Spleen (tissue), 11 donors: ENCODE results near the gene G6PC2. TPM values are rescaled to one million over a fixed set of nuclear protein-coding genes. Genes with fewer than 3 reads are reported as not detected.

Experiments
- DNase-seq: peaks from one replicate; pipeline ENCODE4 v3.0.0-alpha.2; 2020
- H3K27ac ChIP-seq, 8 donors: fragments of 200-600 bp; sonication (generic) in 7 of 8; 1 replicate in 4 of 8; 2 replicates in 4 of 8; pipeline versions ENCODE4 v1.5.0 to v1.8.0; 2016 to 2021; ENCODE audit warnings: inconsistent platforms in 4 of 8, mild to moderate bottlenecking in 4 of 8, moderate library complexity in 1 of 8
- H3K27me3 ChIP-seq, 7 donors: fragments of 200-600 bp; sonication (generic) in 6 of 7; replicated peaks in 1 of 7; 1 replicate in 4 of 7; 2 replicates in 3 of 7; pipeline versions ENCODE4 v1.5.0 to v1.8.0; 2016 to 2021; ENCODE audit warnings: inconsistent platforms in 3 of 7, mild to moderate bottlenecking in 1 of 7
- H3K36me3 ChIP-seq, 6 donors: fragments of 200-600 bp; sonication (generic) in 5 of 6; 1 replicate in 4 of 6; 2 replicates in 2 of 6; pipeline versions ENCODE4 v1.5.0 to v1.8.0; 2016 to 2021; ENCODE audit warnings: inconsistent platforms in 2 of 6
- H3K4me1 ChIP-seq, 6 donors: fragments of 200-600 bp; sonication (generic) in 5 of 6; 1 replicate in 3 of 6; 2 replicates in 3 of 6; pipeline versions ENCODE4 v1.5.0 to v1.8.0; 2016 to 2021; ENCODE audit warnings: inconsistent platforms in 3 of 6
- H3K4me3 ChIP-seq, 8 donors: fragments of 200-600 bp; sonication (generic) in 7 of 8; 1 replicate in 4 of 8; 2 replicates in 4 of 8; pipeline versions ENCODE4 v1.5.0 to v1.8.0; 2016 to 2021; ENCODE audit warnings: inconsistent platforms in 4 of 8, mild to moderate bottlenecking in 4 of 8, moderate library complexity in 2 of 8
- H3K9me3 ChIP-seq, 8 donors: fragments of 200-600 bp; sonication (generic) in 7 of 8; 1 replicate in 4 of 8; 2 replicates in 4 of 8; pipeline versions ENCODE4 v1.5.0 to v1.8.0; 2016 to 2021; ENCODE audit warnings: inconsistent platforms in 4 of 8
- POLR2A ChIP-seq, 3 donors: fragments of 450-650 bp; IDR thresholded peaks; one replicate each; pipeline ENCODE4 v1.5.1; 2017; ENCODE audit warnings: antibody characterized with exemption in 3 of 3, mild to moderate bottlenecking in 1 of 3
- POLR2AphosphoS5 ChIP-seq, 3 donors: sonication (generic); formaldehyde crosslinking; IDR thresholded peaks; one replicate each; pipeline ENCODE4 v1.5.1; 2017; ENCODE audit warnings: antibody characterized with exemption in 3 of 3
- WGBS, 5 donors: extraction: QIAGEN DNeasy Blood & Tissue Kit in 3 of 5; methylation state at CpG; one replicate each; pipeline versions ENCODE4 v1.1.5 to v1.1.7; 2013 to 2018; 5-methylcytosine and 5-hydroxymethylcytosine counted together
- intact Hi-C: fragments of 100-400 bp; cut with DNase I; formaldehyde crosslinking; loops from one replicate; pipeline ENCODE4 v1.15.0; 2023; ENCODE audit warnings: low total_unique reads
- polyA plus RNA-seq, 3 donors: library from polyadenylated mRNA; stranded (reverse); fragments of 200-250 nt; gene quantifications; one replicate each; pipeline ENCODE4 v1.2.1, GENCODE V29; 2013
- total RNA-seq, 7 donors: library from RNA; depleted of rRNA in 3 of 7; stranded (reverse); fragments of >200 nt in 3 of 7; fragmentation: NEBNext Ultra II Directional in 4 of 7; extraction: Animal tissue kit (Norgen Biotek cat#: 25700) in 4 of 7; gene quantifications; one replicate each; pipeline versions ENCODE4 v1.1.0 to v1.2.1, GENCODE V29; 2016 to 2021
- TF ChIP-seq, protein P1 (sequence below), 11 experiments: fragments of 200-600 bp in 7 of 11; fragments of 450-650 bp in 4 of 11; sonication (generic) in 4 of 11; IDR thresholded peaks in 8 of 11; conservative IDR thresholded peaks in 3 of 11; 1 replicate in 7 of 11; 2 replicates in 4 of 11; pipeline versions ENCODE4 v1.4.0 to v1.8.0; 2016 to 2021; ENCODE audit warnings: antibody characterized with exemption in 11 of 11, inconsistent platforms in 4 of 11, mild to moderate bottlenecking in 1 of 11
- donor health status: healthy with polysubstance abuse.
- donor health status: DM: no; HTN: no; CAD: no; lungs with moderate emphysema.
- donor health status: DM: no; HTN: no; CAD: no.
- donor health status: Bipolar disorder and iron deficiency.
- donor health status: healthy.
- donor health status: DM: no; HTN: no; CAD: no.
- donor health status: DM: yes; HTN: yes; CAD: no.

Gene G6PC2
- total and polyA plus RNA-seq, 10 donors, result not detected

- Histone ChIP-seq H3K9me3 (no peaks in the 10 kb centered on the region), H3K4me3 (no peak overlapping the region), H3K36me3 (no peaks in the 10 kb centered on the region), H3K27me3 (peaks cover 0 to 14% (median 0%) of the 10 kb centered on the region in 7 donors), H3K4me1 (no peaks in the 10 kb centered on the region), H3K27ac (no peak overlapping the region)
- TF ChIP-seq POLR2A (IDR thresholded peaks at IDR 0.05) (no peak), POLR2AphosphoS5 (IDR thresholded peaks at IDR 0.05) (no peak)
- TF ChIP-seq, protein P1, sequence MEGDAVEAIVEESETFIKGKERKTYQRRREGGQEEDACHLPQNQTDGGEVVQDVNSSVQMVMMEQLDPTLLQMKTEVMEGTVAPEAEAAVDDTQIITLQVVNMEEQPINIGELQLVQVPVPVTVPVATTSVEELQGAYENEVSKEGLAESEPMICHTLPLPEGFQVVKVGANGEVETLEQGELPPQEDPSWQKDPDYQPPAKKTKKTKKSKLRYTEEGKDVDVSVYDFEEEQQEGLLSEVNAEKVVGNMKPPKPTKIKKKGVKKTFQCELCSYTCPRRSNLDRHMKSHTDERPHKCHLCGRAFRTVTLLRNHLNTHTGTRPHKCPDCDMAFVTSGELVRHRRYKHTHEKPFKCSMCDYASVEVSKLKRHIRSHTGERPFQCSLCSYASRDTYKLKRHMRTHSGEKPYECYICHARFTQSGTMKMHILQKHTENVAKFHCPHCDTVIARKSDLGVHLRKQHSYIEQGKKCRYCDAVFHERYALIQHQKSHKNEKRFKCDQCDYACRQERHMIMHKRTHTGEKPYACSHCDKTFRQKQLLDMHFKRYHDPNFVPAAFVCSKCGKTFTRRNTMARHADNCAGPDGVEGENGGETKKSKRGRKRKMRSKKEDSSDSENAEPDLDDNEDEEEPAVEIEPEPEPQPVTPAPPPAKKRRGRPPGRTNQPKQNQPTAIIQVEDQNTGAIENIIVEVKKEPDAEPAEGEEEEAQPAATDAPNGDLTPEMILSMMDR (IDR thresholded peaks at IDR 0.05 in 8 of 11, conservative IDR thresholded peaks at IDR 0.05 in 3 of 11), result no peak
- WGBS, 5 donors, result 89 to 94% (median 92%) methylated on average over 3 of the region's 3 CpGs
- DNase-seq, result no peak
- intact Hi-C loops, result no loop called here
Observed at GRCh38 chr2:168904358-168904757, 3.3 kb downstream of the G6PC2 start.

DNA sequence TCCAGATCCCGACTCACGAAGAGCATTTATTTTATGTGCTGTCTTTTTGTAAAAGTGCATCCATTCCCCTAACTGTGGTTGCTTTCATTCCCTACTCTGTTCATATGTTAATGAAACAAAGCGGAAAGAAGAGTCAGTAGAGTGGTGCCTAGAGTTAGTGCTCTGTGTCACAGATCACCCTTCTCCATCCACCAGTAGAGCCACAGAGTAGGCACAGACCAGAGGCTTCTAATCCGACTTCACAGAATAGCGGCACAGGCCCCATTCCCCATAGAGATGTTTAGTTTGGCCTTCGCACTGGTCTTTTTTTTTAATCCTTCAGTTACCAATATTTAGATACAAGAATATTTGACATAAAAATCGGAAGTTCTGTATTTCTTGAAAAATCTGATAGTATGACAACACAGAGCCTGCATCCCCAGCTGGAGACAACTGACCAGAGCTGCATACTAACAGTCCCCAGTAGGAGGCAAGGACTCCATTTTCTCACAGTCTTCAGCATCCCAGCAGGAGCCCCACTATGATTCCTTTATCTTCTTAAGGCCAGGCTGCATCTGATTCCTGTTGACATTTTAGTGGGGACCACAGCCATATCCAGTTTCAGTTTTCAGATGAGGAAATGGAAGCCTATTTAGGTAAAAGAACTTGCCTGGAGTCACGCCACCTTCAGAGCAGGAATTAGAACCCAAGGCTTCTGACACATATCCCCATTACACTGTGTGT lies 7.0 kb downstream of the G6PC2 start:
- no peak for TF ChIP-seq POLR2AphosphoS5 (IDR thresholded peaks at IDR 0.05)
- no peak for TF ChIP-seq POLR2A (IDR thresholded peaks at IDR 0.05)
- TF ChIP-seq, protein P1 (IDR thresholded peaks at IDR 0.05 in 8 of 11, conservative IDR thresholded peaks at IDR 0.05 in 3 of 11), result no peak
- no peak for DNase-seq
- H3K36me3 ChIP-seq, result no peaks in the 10 kb centered on the region
- no peak overlapping the region for H3K4me3 ChIP-seq
- peaks cover 0 to 7% (median 2%) of the 10 kb centered on the region in 6 donors for H3K4me1 ChIP-seq
- intact Hi-C loops, result no loop called here
- peaks cover 0 to 40% (median 7%) of the 10 kb centered on the region in 7 donors for H3K27me3 ChIP-seq
- no peaks in the 10 kb centered on the region for H3K9me3 ChIP-seq
- no peak overlapping the region for H3K27ac ChIP-seq
- WGBS, 5 donors, result 80 to 93% (median 89%) methylated on average over 8 of the region's 8 CpGs

GRCh38 chr2:168910330-168910729 lies 9.2 kb downstream of the G6PC2 start:
- Histone ChIP-seq H3K36me3 (no peaks in the 10 kb centered on the region), H3K27ac (no peak overlapping the region), H3K27me3 (peaks cover 0 to 32% (median 7%) of the 10 kb centered on the region in 7 donors), H3K4me3 (no peak overlapping the region), H3K9me3 (peaks cover 0 to under 1% (median 0%) of the 10 kb centered on the region in 8 donors), H3K4me1 (peaks cover 0 to 7% (median 2%) of the 10 kb centered on the region in 6 donors)
- TF ChIP-seq, protein P1 (IDR thresholded peaks at IDR 0.05 in 8 of 11, conservative IDR thresholded peaks at IDR 0.05 in 3 of 11), result no peak
- TF ChIP-seq POLR2A (IDR thresholded peaks at IDR 0.05), result no peak
- TF ChIP-seq POLR2AphosphoS5 (IDR thresholded peaks at IDR 0.05), result no peak
- intact Hi-C loops, result no loop called here
- no peak for DNase-seq
- 87 to 91% (median 89%) methylated on average over 5 of the region's 5 CpGs for WGBS, 5 donors

DNA sequence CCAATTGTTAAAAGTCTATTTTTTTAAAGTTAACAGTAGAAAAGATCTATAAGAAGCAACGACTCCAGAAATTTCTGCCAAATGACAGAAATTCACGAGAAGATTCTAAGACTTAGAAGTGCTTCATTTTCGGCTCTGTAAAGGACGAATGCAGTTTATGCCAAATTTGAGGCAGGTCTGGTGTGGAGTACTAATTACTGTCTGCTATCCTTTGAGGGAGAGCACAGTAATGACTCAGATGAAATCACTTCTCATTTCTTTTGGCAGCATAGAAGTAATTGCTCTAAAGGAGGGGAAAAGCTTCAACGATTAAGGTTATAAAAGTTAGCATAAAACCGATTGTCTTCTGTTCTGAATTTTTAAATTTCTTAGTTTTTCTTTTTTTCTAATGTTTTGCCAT lies 11.4 kb downstream of the G6PC2 start:
- no peak for TF ChIP-seq POLR2AphosphoS5 (IDR thresholded peaks at IDR 0.05)
- TF ChIP-seq, protein P1 (IDR thresholded peaks at IDR 0.05 in 8 of 11, conservative IDR thresholded peaks at IDR 0.05 in 3 of 11), result no peak
- no peak for TF ChIP-seq POLR2A (IDR thresholded peaks at IDR 0.05)
- H3K9me3 ChIP-seq, result peaks cover 0 to 7% (median 3%) of the 10 kb centered on the region in 8 donors
- H3K4me1 ChIP-seq, result peaks cover 0 to 7% (median 2%) of the 10 kb centered on the region in 6 donors
- 55 to 75% (median 67%) methylated on average over 6 of the region's 6 CpGs for WGBS, 5 donors
- no peak overlapping the region for H3K4me3 ChIP-seq
- no peaks in the 10 kb centered on the region for H3K36me3 ChIP-seq
- H3K27ac ChIP-seq, result no peak overlapping the region
- intact Hi-C loops, result no loop called here
- peaks cover 0 to 32% (median 7%) of the 10 kb centered on the region in 7 donors for H3K27me3 ChIP-seq
- DNase-seq, result no peak
